Uterus (tissue), 2 donors: ENCODE data around the gene NT5DC2.

Experiments
- POLR2A ChIP-seq, 2 donors: fragments of 450-650 bp; IDR thresholded peaks; one replicate each; pipeline ENCODE4 v1.6.1; 2016; ENCODE audit warnings: antibody characterized with exemption in 2 of 2, mild to moderate bottlenecking in 1 of 2, moderate library complexity in 1 of 2
- TF ChIP-seq, protein P1 (sequence below), 4 experiments: fragments of 200-600 bp in 2 of 4; fragments of 450-650 bp in 2 of 4; sonication (generic) in 2 of 4; IDR thresholded peaks; one replicate each; pipeline ENCODE4 v1.5.1; 2016 to 2019; ENCODE audit warnings: antibody characterized with exemption in 4 of 4, mild to moderate bottlenecking in 2 of 4, moderate library complexity in 1 of 4

DNA sequence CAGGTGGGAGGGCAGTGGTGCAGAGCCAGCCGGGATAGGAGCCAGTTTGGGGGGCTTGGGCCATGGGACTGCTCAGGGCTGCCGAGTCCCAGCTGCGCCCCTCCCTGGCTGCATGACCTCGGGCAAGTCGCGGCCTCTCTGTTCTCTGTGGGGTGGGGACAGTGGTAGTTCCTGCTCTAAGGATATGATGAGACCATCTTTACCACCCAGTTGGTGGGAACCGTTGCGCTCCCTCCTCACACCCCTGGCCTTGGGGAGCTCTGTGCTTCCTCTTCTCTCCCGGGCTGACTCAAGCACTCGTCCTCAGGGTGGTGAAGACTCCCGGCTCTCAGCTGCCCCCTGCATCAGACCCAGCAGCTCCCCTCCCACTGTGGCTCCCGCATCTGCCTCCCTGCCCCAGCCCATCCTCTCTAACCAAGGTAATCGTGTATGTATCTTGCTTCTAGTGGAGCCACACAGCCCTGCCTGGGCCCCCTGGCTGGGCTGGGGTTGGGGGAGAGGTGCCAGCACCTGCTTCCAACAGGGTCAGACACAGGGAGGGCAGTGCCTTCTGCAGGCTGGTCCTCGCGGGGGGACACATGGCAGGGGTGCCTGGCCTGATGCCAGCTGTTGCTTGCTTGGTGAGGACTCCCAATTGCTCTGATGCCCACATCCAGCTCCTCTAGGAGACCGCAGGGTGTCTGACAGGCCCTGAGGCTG is 53.6 kb downstream of the NT5DC2 start:
- TF ChIP-seq POLR2A (IDR thresholded peaks at IDR 0.05): no peak
- TF ChIP-seq, protein P1, sequence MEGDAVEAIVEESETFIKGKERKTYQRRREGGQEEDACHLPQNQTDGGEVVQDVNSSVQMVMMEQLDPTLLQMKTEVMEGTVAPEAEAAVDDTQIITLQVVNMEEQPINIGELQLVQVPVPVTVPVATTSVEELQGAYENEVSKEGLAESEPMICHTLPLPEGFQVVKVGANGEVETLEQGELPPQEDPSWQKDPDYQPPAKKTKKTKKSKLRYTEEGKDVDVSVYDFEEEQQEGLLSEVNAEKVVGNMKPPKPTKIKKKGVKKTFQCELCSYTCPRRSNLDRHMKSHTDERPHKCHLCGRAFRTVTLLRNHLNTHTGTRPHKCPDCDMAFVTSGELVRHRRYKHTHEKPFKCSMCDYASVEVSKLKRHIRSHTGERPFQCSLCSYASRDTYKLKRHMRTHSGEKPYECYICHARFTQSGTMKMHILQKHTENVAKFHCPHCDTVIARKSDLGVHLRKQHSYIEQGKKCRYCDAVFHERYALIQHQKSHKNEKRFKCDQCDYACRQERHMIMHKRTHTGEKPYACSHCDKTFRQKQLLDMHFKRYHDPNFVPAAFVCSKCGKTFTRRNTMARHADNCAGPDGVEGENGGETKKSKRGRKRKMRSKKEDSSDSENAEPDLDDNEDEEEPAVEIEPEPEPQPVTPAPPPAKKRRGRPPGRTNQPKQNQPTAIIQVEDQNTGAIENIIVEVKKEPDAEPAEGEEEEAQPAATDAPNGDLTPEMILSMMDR (IDR thresholded peaks at IDR 0.05): no peak
